HG02571 (cell line): ENCODE measurements around the gene PCSK5.
"Not testable (repeated sequence)": the region's sequence is repeated elsewhere in the genome, so short reads cannot be mapped to it uniquely, and the experiment has no call there.

Source experiments
- ATAC-seq: cut with Tn5 transposase; IDR thresholded peaks from one replicate; pipeline ENCODE4 v1.9.1; 2021; ENCODE audit warnings: mild to moderate bottlenecking, moderate library complexity; ENCODE audit not compliant: unreplicated experiment

PCSK5 gene

DNA sequence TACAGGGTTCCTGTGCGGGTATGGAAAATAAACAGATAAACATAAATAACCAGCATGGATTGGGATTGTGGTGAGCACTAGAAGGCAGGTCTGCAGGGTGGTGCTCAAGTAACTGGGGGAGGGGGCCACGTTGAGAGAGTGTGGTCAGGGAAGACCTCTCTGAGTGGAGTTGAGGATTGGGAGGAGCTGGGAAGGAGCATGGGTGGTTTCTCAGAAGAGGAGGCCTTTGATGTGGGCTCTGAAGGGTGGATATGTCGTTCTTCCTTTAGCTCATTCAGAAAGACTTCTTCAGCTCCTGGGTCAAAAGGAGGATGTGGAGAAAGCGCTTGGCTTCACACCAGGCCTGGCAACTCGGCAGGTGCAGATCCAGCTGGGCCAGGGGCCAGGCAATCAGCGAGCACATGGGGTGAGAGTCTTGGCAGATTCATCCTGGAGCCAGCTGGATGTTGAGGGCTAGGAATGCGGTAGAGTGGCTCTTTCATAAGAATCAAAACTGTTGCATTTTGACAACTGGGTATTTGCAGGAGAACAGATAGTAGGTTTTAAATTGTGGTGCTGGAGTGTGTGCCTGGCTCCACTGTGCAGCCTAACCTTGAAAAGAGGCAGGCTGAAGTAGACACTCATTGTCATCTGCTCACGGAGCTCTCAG is 71.7 kb downstream of the PCSK5 start:
- ATAC-seq = no peak

DNA sequence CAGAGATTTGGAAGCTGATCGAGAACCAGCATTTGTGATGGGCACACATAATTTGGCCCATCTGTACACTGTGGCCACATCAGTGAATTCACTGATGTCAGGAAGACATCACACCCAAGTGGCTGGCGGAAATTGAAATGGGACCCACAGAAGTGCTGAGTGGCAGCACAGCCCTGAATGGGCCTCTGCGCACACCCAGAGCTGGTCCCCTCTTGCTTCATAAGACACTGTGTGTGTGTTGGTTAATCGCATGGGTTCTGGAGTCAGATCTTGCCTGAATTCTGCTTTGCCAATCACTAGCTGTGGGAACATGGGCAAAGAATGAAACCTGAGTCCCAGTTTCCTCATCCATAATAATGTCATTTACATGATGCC is 72.2 kb downstream of the PCSK5 start:
- ATAC-seq = no peak

DNA sequence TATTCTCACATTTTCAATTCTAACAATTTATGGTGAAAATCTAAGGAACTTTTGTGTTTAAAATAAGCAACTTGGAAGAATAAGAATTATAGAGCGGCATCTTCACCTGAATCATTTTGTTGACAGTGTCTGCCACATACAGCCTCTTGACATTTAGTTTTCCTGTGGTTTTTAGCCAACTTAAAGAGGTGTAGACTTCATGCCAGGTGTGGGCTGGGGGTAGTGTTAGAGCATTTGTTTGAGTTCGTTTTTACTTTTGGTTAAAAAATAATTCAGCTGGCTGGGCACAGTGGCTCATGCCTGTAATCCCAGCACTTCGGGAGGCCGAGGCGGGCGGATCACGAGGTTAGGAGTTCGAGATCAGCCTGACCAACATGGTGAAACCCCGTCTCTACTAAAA is 72.8 kb downstream of the PCSK5 start:
- ATAC-seq = not testable (repeated sequence)

DNA sequence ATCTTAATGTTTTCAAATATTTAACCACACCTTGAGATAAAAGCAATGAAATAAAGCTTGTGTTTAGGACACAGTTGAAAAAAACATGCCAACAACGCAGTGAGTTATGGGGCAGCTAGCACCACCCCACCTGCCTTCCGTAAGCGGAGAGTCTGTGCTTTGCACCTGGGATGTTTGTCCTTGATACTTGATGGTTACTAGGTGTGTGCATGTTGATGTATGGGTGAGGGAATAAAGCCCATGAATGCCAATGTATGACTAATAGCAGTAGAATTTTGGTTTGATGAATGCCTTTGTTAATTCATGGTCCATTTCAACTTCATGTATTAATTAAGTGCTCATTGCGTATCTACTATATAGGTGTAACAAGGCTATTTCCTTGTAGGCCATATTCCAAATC is 74.0 kb downstream of the PCSK5 start:
- no peak for ATAC-seq

DNA sequence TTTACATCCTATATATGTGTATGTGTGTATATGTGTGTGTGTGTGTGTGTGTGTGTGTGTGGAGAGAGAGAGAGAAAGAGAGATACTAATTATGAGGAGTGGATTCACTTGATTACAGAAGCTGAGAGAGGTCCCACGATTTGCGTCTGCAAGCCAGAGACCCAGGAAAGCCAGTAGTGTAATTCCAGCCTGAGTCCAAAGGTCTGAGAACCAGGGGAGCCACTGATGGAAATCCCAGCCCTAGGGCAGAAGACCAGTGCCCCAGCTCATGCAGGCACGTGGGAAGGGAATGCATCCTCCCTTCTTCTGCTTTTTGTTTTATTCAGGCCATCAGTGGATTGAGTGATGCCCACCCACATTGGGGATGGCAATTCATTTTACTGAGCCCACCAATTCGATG is 74.8 kb downstream of the PCSK5 start:
- ATAC-seq = no peak

DNA sequence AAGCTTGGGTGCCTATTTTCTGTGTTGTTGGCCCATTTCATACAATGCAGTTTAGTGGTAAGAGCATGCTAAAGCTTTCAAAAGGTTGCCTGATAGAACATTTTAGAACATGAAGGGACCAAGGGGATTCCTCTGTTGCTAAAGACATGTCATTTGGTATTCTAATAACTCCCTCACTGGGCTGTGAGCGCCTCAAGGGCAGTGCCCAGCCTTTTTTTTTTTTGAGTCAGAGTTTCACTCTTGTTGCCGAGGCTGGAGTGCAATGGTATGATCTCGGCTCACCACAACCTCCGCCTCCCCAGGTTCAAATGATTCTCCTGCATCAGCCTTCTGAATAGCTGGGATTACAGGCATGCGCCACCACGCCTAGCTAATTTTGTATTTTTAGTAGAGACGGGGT is 77.1 kb downstream of the PCSK5 start:
- no peak for ATAC-seq

DNA sequence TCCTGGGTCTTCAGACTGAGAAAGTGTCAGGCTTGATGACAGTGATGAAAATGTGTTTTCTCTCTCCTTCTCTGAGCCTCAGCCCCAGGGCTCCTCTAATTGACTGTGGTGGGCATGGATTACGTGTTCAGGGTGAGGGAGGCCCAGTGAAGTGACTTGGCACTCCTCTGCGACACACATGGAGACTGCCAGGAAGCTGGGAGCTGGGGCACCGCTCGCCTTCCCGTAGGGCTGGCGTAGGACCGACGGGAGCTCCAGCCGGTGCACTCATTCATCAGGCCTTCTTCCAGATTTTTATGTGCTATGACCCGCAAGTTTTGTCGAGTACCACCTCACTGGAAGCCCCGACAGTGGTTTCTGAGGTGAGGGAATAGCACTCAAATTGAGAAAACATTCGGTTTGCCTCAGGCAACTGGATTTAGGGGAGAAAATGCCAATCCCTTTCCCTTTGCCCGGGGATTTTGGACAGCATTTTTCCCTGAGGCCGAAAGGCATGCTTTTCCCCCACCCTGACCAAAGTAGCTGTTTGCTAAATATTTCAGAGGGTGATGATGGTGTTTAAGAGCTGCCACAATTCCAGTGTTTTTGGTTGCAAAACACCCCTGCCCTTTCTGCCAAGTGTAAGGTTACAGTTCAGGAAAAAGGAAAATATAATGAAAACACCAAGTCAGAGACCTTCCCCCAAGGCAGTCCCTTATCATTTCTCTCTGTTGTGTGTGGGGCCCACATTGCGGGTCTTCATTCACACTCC is 83.7 kb downstream of the PCSK5 start:
- no peak for ATAC-seq

DNA sequence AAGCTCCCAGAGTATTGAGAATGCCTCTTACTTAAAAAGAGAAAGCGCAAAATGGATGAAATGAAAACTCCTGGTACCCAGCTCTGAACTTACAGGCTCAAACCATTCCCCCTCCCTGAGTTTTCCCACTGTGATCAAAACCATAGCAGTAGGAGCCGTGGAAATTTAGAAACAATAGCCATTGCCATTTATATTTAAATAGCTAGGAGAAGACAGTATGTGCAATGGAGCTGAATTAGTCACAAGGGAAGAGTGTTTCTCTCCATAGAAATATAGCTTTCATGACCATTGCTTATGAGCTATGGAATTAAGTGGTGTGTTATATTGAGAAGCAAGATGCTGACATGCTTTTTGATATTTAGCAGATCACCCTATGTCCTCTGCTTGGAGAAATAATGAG is 84.6 kb downstream of the PCSK5 start:
- ATAC-seq = no peak

DNA sequence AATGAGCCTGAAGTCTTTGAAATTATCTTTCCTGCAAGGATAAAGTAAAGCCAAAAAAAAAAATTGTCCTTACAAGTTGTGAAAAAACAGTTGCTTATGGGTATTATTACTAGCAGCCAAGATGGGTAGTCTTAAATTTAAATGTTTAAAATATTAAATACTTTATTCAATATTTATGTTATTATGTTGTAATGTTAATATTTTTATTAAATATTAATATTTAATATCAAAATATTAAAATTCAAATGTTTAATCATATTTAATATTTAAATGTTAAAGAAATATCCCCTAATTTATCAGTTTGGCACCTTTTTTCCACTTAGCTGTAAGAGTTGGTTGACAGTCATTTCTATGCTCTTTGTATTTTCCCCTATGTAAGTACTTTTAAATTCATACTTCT is 86.1 kb downstream of the PCSK5 start:
- no peak for ATAC-seq

DNA sequence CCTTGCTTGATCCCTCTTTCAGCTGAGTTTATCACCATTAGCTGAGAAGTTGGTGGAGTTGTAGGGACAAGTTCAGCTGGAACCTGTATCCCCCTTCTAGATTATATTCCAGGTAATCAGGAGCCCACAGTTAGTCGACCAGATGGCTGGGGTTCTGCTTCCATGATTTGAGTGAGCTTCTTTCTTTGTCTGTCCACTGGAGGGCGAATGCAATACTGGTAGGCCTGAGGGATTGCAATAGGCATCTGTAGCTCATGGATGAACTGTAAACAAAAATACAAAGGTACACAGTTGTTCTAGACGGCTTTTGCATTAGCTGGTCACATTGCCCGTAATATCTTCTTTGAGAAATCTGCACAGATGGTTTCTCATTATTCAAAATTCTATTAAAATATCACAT is 88.9 kb downstream of the PCSK5 start:
- no peak for ATAC-seq

DNA sequence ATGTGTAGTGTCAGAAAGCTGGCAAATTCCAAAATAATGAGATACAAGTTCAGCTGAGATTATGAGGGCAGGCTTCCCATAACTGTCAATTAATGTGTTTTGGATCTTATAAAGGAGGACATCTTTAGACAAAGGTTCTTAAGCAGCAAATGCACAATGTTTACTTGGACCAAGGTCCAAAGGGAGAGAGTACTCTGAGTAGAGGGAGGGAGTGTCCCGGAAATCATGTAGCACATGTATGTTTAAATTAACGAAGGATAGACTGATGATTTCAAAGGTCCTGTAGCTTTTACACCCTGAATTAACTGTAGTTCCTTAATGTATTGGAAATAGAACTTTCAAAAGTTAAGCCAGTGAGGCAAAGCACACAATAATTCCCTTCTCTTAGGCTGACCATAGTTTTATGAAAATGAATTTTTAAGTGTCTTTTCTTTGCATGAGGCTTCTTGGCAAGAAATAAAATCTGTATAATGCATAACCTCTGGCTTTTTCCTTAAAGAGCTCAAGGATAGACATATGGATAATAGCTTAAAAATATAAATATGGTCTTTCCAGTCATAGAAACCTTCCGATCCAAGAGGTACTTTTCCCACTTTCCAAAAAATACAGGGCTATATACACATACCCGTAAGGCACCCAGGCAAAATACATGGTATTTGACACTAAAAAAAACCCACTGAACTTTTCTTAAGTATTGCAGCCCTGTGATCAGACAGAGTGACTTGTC is 93.0 kb downstream of the PCSK5 start:
- ATAC-seq = no peak

DNA sequence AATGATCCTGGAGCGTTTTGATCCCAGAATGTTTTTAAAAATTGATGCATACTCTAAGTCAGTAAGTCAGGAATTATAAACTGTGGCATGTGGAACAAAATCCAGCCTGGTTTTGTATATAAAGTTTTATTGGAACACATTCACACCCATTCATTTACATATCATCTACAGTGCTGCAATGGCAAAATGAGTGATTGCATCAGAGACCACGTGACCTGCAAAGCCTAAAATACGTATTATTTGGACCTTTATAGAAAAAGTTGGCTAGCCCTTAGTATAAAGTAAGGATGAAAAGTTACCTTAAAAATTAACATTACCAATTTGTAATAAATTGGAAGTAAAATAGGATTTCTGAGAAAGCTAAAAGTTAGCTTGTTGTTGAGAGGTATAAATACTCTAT is 95.0 kb downstream of the PCSK5 start:
- no peak for ATAC-seq

DNA sequence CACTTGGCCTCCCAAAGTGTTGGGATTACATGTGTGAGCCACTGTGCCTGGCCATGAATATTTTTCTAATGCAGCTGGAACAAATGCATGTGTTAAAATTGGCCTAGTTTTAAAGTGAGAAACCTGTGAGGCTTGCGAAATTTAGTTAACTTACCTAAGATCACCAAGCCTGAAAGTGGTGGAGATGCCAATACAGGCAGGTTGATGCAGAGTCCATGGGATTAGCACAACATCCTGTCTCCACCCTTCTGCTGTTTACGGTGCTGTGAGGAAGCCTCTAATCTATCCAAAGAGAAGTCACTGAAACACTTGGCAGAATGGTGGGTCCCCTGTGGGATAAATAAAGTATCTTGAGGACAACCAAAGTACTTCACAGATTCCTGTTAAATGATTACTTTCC is 98.2 kb downstream of the PCSK5 start:
- no peak for ATAC-seq

DNA sequence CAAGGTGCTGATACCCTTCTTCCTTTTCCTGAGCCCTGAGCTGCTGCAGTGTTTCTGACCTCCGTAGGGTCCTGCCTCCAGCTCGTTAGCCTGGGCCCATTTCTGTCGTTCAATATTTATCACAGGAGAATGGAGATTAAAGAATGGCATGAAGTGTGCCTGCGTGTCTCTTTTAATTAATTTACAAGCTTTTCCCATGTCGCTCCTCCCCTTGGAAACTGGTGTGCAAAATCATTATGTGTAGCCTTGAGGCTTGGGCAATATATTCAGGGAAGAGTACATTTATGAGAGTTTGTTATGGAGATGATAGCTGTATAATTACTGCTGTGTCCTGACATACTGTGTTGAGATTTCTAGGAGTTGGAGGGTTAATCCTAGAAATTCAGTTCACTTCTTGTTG is 99.7 kb downstream of the PCSK5 start:
- no peak for ATAC-seq

DNA sequence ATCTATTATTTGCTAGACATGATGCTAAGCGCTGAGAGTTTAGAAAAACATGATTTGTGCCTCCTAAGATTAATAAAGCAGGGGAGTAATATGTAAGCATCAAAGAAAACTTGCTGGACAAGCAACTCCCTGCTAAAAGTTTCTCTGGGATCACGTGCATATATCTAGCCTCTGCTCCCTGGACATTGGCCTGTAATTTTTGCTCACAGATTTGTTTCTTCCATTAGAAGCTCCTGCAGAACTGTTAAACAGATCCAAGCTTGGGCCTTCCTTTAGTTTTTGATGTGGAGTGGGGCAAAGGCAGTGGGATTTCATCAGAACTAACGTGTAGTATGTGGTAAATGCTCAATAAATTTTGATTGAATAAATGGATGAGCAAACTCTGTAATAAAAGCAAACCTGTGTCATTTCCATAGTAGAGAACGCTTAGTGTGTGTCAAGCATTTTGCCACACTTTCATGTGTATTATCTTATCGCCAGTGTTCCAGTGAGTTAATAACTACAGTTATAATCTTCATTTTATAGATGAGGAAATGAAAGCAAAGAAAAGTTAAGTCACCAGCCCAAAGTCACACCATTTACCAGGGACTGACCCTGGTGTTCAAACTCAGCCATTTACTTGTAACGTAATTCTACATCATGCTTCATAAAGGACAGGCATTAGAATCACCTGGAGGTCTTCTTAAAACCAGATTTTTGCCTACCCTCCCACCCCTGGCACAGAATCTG is 100.3 kb downstream of the PCSK5 start:
- ATAC-seq = no peak

DNA sequence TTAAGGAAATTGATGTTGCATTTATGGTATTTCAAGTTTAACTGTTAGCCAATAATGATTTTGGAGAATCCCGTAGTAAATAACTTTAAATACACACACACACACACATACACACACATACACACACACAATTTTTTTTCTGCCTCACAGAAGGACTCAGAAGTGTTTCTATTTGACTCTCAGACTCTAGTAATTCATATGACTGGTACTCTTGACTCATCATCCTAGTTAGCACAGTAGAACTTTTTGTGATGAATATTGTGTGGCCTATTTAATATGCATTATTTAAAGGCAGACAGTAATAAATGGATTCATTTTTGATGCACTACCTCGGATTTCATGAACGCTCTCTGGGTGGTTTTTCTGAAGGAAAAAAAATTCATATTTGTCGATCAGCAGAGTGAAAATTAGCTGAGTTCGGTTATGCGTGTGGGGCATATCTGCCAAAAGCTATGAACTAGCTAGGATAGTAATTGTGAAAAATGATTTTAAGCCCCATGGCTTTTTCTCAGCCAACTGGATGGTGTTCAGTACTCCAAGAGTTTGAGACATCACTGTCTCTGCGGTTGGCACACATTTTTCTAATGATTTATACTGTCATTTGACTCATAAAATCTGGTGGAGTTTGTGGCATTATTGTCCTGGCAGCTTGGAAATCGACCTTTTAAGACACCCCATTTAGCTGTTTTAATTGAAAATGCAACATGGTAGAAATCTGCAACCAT is 102.2 kb downstream of the PCSK5 start:
- no peak for ATAC-seq

DNA sequence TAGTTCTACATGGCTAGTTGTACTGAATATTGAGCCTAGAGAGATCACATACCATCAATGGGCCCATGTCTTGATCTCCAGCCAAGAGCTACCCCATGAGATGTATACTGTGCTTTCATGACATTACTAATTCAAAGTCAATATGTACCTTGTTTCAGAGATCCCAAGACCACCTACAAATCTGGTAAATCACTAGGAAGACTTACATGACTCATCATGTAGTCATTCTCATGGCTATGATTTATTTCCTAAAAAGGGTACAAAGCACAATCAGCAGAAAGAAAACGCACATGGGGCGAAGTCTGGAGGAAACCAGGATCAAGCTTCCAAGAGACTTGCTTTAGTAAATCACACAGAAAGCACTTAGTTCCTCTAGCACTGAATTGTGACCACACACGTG is 103.0 kb downstream of the PCSK5 start:
- ATAC-seq = no peak

DNA sequence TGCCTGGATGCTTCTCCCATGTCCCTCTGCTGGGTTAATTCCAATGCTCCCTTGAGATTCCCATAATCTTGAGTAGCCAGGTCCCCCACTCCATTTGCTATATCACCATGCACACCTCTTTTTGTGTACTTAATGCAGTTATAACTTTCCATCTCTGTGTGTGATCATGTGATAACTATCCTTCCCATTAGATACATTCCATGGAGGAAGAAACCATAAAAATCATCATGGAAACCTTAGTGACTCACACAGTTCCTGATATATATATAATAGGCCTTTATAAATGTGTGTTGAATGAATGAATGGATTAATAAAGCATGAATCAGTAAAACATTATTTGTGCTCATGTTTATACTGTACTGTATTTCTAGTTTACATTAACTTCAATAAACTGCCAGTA is 104.6 kb downstream of the PCSK5 start:
- ATAC-seq = no peak

DNA sequence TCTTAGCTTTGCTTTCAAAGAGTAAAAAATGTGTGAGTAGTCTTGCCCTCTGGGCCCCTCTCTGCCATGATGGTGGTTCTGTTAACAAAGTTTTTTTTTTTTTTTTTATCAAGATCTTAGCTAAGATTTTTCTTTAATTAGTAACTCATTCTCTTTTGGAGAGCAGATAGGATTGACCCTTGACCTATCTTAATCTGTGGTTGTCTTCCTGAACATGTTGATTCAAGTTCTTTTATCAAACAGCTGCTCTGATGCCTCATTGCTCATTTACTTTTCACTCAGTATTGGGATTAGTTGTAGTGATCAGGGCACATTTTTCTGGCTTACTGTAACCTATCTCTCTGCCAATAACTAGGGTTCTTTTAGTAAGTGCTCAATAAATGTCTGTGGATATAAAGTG is 106.3 kb downstream of the PCSK5 start:
- ATAC-seq = no peak

DNA sequence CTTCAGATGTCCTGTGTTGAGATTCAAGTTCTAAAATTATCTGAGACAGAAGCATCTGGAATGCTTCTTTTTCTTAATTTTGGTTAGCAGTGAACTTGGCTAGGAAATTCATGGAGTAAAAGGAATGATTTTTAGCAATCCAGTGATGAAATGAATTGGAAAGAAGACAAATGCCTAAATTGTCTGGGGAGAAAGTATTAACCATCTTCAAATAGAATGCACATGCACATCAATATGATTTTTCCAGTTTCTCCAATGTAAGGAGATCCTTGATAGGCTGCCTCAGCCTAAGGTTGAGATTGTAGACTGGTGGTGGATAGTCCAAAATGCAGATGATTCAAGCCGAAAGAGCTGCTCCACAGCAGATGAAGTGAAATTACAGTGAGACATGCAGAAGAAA is 106.7 kb downstream of the PCSK5 start:
- no peak for ATAC-seq
